Ascending aorta (tissue), 2 donors: Measurements from ENCODE around the gene NCOA3. TPM values are rescaled to one million over a fixed set of nuclear protein-coding genes. Genes with fewer than 3 reads are reported as not detected.

Experiments
- DNase-seq, 2 donors: peaks; one replicate each; pipeline ENCODE4 v3.0.0-alpha.2; 2019; ENCODE audit warnings: low spot score in 2 of 2
- H3K27ac ChIP-seq, 2 donors: fragments of 200-600 bp; sonication (generic); one replicate each; pipeline ENCODE4 v1.5.1; 2016 to 2017; ENCODE audit warnings: mild to moderate bottlenecking in 1 of 2
- H3K27me3 ChIP-seq: fragments of 200-600 bp; sonication (generic); one replicate; pipeline ENCODE4 v1.5.1; 2017
- H3K36me3 ChIP-seq, 2 donors: fragments of 200-600 bp; sonication (generic); one replicate each; pipeline ENCODE4 v1.5.1; 2016
- H3K4me1 ChIP-seq, 2 donors: fragments of 200-600 bp; sonication (generic); one replicate each; pipeline ENCODE4 v1.5.1; 2016 to 2017; ENCODE audit warnings: mild to moderate bottlenecking in 1 of 2
- H3K4me3 ChIP-seq, 2 donors: fragments of 200-600 bp; sonication (generic); one replicate each; pipeline ENCODE4 v1.5.1; 2016 to 2017; ENCODE audit warnings: mild to moderate bottlenecking in 1 of 2
- H3K9me3 ChIP-seq, 2 donors: fragments of 200-600 bp; sonication (generic); one replicate each; pipeline ENCODE4 v1.5.1; 2016
- CTCF ChIP-seq, 3 experiments: fragments of 200-600 bp in 2 of 3; fragments of 450-650 bp in 1 of 3; sonication (generic) in 2 of 3; IDR thresholded peaks; one replicate each; pipeline ENCODE4 v1.5.1; 2016 to 2019; ENCODE audit warnings: antibody characterized with exemption in 3 of 3, mild to moderate bottlenecking in 1 of 3, moderate library complexity in 1 of 3
- intact Hi-C: fragments of 100-400 bp; cut with DNase I; formaldehyde crosslinking; loops from one replicate; pipeline ENCODE4 v1.15.1; 2023
- total RNA-seq: library from RNA; depleted of rRNA; stranded (reverse); fragments of >200 nt; gene quantifications from one replicate; pipeline ENCODE4 v1.1.0, GENCODE V29; 2016

The NCOA3 gene
- total RNA-seq, 1 donor from 2014 or later = 26.3 TPM

DNA sequence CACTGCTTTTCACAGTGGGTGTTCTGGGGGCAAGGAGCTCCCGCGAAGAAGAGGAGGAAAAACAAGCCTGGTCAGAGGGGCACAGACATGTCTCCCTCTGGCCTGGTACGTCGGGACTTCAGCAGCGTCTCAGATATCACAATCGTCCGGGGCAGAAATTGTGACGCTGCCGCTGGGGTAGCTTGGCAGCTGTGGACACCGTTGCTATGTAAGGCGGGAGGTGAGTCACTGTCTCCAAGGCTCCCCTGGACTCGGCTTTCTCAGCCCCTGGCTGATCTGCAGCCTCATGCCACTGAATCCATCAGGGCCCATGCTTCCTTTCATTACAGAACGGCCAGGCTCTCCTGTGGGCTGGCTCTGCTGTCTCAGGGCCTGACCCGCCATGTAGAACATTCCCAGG, 184.9 kb downstream of the NCOA3 start:
- Histone ChIP-seq H3K4me3 (no peak overlapping the region), H3K27ac (no peak overlapping the region), H3K4me1 (no peaks in the 10 kb centered on the region), H3K9me3 (peaks cover 5 to 12% of the 10 kb centered on the region in 2 donors), H3K27me3 (no peaks in the 10 kb centered on the region), H3K36me3 (peaks cover 6 to 25% of the 10 kb centered on the region in 2 donors)
- intact Hi-C loops = no loop called here
- TF ChIP-seq CTCF (IDR thresholded peaks at IDR 0.05) = no peak
- DNase-seq = no peak

- Histone ChIP-seq H3K4me3 (no peak overlapping the region), H3K27ac (no peak overlapping the region), H3K9me3 (peaks cover 13 to 20% of the 10 kb centered on the region in 2 donors), H3K36me3 (peaks cover 6 to 25% of the 10 kb centered on the region in 2 donors), H3K27me3 (no peaks in the 10 kb centered on the region), H3K4me1 (no peaks in the 10 kb centered on the region)
- intact Hi-C loops = no loop called here
- DNase-seq = no peak
- no peak for TF ChIP-seq CTCF (IDR thresholded peaks at IDR 0.05)
Observed at GRCh38 chr20:47687095-47687987, 185.7 kb downstream of the NCOA3 start.

DNA sequence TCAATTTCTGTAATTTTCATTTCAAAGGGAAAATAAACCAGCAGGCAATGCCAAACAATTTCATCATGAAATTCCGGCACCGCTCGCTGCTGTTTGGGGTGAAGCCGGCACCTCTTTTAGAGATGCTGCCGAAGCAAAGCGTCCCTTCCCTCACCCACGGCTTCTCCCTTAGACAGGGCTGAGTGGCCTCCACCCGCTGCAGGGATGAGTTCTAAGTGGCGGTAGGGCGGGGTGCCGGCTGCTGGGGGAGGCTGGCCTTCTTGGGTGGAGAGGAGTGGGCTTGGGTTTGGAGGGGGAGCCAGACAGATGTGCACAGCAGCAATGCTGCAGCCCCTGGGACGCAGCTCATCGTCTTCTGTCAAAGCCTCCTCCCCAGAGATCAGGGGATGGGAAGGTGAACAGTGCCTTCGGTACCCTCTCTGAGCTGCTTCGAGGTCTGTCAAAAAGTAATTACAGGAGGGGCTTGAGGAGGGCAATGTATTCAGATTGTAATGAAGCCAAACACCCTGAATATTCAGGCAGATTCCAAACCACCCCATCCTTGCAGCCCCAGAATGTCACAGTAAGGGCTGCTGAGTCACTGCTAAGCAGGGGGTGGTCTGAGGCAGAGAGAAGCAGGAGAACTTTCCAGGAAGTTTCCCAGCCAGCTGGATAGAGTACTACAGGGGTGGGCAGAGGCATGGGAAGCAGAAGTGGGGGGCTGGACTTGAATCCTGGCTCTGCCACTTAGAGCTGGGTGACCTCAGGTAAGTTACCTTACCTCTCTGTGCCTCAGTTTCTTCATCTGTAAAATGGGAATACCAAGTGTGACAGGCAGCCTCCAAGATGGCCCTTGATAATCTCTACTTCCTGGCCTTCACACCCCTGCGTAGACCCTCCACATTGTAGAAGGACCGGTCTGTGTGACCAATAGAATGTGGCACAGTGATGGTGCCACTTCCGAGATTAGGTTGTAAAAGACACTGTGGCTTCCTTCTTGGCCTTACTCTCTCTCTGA, 187.0 kb downstream of the NCOA3 start:
- H3K4me3 ChIP-seq = no peak overlapping the region
- no peaks in the 10 kb centered on the region for H3K4me1 ChIP-seq
- no peaks in the 10 kb centered on the region for H3K27me3 ChIP-seq
- H3K36me3 ChIP-seq = peaks cover 2 to 22% of the 10 kb centered on the region in 2 donors
- intact Hi-C loops = no loop called here
- H3K27ac ChIP-seq = no peak overlapping the region
- TF ChIP-seq CTCF (IDR thresholded peaks at IDR 0.05) = no peak
- no peak for DNase-seq
- peaks cover 15 to 26% of the 10 kb centered on the region in 2 donors for H3K9me3 ChIP-seq

DNA sequence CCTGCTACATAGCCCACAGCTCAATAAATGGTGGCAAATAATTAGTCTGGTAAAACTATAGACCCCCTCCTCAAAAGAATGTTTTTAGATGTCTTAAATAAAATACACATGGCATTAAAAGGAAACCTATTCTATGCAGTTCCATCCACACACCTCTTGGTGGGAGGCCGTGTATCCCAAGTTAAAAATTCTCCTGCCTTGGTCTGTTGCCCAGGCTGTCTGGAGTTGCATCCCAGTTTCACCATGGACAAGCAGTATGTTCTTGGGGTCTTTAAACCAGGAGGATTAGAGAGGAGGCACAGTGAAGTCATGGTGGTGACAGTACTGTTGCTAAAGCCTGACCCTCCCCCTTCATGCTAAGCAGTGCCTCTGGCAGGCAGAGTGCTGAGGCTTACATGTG, 188.0 kb downstream of the NCOA3 start:
- intact Hi-C loops = no loop called here
- no peak for DNase-seq
- Histone ChIP-seq H3K27me3 (no peaks in the 10 kb centered on the region), H3K4me1 (no peaks in the 10 kb centered on the region), H3K9me3 (peaks cover 15 to 26% of the 10 kb centered on the region in 2 donors), H3K27ac (no peak overlapping the region), H3K36me3 (peaks cover 2 to 22% of the 10 kb centered on the region in 2 donors), H3K4me3 (no peak overlapping the region)
- no peak for TF ChIP-seq CTCF (IDR thresholded peaks at IDR 0.05)

- intact Hi-C loops = no loop called here
- Histone ChIP-seq H3K4me1 (no peaks in the 10 kb centered on the region), H3K27me3 (no peaks in the 10 kb centered on the region), H3K4me3 (no peak overlapping the region), H3K36me3 (peaks cover 2 to 22% of the 10 kb centered on the region in 2 donors), H3K27ac (no peak overlapping the region), H3K9me3 (peaks cover 15 to 26% of the 10 kb centered on the region in 2 donors)
- no peak for TF ChIP-seq CTCF (IDR thresholded peaks at IDR 0.05)
- DNase-seq = no peak
Observed at GRCh38 chr20:47691625-47692024, 189.9 kb downstream of the NCOA3 start.
